NCI-H187 treated with DMSO at 0.1 percent for 48 hours (cell line): ENCODE data around the gene LYVE1.

ENCODE experiments used
- DNase-seq: peaks from one replicate; lab custom pipeline; 2025; lab: John Stamatoyannopoulos, UW

The LYVE1 gene

DNA sequence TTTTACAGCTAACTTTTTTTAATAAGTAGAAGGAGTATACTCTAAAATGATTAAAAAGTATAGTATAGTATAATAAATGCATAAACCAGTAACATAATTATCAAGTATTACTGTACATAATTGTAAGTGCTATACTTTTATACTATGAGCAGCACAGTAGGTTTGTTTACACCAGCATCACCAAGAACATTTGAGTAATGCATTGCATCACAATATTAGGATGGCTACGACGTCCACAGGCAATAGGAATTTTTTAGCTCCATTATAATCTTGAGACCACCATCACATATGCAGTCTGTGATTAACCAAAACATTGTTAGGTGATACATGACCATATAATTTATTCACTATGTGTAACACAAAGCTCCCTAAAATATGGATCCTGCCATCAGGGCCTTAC is 47.9 kb downstream of the LYVE1 start:
- no peak for DNase-seq

- DNase-seq: no peak
Observed at GRCh38 chr11:10519630-10520029, 48.8 kb downstream of the LYVE1 start.

DNA sequence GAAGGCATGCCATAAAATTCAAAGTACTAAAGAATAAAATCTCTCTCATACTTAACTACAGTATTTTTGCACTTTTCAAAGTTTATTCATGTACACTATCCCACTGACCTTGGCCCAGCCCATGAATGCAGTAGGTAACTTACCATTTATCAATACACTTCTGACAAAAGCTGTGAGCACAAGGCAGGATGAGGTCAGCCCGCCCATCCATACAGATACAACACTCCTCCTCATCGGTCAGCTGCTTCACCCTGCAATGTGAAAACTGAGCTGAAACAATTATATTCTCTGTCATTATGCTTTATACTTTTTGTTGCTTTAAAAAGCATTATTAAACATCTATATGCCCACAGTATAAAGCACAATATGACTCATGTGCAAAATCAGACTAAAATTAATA is 49.6 kb downstream of the LYVE1 start:
- DNase-seq: no peak

GRCh38 chr11:10518123-10518522 is 50.3 kb downstream of the LYVE1 start:
- no peak for DNase-seq

- no peak for DNase-seq
Observed at GRCh38 chr11:10515418-10515817, 53.0 kb downstream of the LYVE1 start.

DNA sequence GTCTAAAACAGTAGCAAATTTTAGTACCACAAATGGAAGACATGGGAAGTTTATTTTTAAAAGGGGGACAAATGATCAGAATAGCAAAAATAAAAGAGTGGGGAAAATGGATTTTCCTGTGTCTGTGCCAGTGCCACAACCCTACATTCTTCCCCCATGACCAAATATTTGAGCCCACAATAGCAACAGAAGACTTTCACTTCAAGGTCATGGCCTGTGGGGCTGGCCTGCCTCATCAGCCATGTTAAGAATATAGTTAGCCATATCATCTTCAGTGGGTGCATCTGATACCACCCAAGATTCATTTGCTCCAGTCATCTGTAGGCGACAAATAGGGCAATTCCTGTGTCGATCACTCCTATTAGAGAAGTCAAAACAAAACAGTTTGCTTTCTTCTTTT is 53.8 kb downstream of the LYVE1 start:
- no peak for DNase-seq

DNA sequence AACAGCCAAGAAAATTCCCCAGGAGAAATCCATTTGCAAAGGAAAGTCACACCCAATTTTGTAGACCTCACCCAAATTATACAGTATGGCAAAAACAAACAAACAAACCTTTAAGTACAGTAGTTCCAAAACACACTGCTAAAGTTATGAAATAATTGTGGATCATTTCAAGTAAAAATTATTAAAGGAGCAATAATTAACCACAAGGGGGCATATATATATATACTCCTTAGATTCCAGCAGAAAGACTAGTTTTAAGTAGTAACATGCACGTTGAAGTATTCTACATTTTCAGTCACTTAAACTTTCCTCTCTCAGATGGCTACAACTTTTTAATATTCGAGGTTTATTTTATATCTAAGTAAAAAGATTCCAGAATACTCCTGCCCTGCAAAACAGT is 54.3 kb downstream of the LYVE1 start:
- DNase-seq: no peak

DNA sequence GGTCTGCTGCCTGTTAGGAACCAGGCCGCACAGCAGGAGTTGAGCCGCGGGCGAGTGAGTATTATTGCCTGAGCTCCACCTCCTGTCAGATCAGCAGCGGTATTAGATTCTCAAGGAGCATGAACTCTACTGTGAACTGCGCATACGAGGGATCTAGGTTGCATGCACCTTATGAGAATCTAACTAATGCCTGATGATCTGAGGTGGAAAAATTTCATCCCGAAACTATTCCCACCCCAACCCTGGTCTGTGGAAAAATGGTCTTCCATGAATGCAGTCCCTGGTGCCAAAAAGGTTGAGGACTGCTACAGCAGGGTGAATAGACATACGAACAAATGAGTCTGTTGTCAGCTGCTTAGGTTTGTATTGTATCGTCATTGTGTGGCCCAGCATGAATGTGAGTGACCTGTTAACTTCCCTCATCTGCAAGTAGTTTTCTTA is 57.3 kb downstream of the LYVE1 start:
- no peak for DNase-seq
